WERI-Rb-1 (cell line): ENCODE data around the gene CCNJ.

Experiments
- DNase-seq: peaks from one replicate; pipeline ENCODE4 v3.0.0-alpha.2; 2020
- H3K27ac ChIP-seq: fragments of 250-450 bp; sonication (Bioruptor Pico); 2 replicates; pipeline ENCODE4 v1.5.1; 2020; ENCODE audit warnings: mild to moderate bottlenecking, moderate library complexity
- H3K27me3 ChIP-seq: fragments of 250-450 bp; sonication (Bioruptor Pico); 2 replicates; pipeline ENCODE4 v1.5.1; 2021; ENCODE audit warnings: mild to moderate bottlenecking, low read depth, moderate library complexity; ENCODE audit not compliant: insufficient read depth, severe bottlenecking
- H3K36me3 ChIP-seq: fragments of 250-450 bp; sonication (Bioruptor Pico); 2 replicates; pipeline ENCODE4 v1.5.1; 2020; ENCODE audit warnings: mild to moderate bottlenecking, moderate library complexity
- H3K4me3 ChIP-seq: 2 replicates; pipeline ENCODE4 v1.5.1; 2011; ENCODE audit warnings: low read depth, mild to moderate bottlenecking, control low read depth, low read length
- H3K9me3 ChIP-seq: fragments of 250-450 bp; sonication (Bioruptor Pico); 2 replicates; pipeline ENCODE4 v1.5.1; 2021; ENCODE audit warnings: mild to moderate bottlenecking, moderate library complexity; ENCODE audit not compliant: severe bottlenecking
- CTCF ChIP-seq: IDR thresholded peaks from 2 replicates; pipeline ENCODE4 v1.5.1; 2011; ENCODE audit warnings: low read depth, mild to moderate bottlenecking, control low read depth, inconsistent platforms, low read length

Gene CCNJ

GRCh38 chr10:96038476-96039387 is 4.7 kb upstream of the CCNJ start:
- TF ChIP-seq CTCF = no peak

GRCh38 chr10:96041146-96041545 is 2.2 kb upstream of the CCNJ start:
- Histone ChIP-seq H3K27me3 (no peaks in the 10 kb centered on the region), H3K27ac (no peak overlapping the region), H3K36me3 (peaks cover 13% of the 10 kb centered on the region), H3K4me3 (no peak overlapping the region), H3K9me3 (no peaks in the 10 kb centered on the region)
- no peak for DNase-seq
- TF ChIP-seq CTCF = no peak

More at GRCh38 chr10:96038476-96039387, 4.7 kb upstream of the CCNJ start:
- H3K27ac ChIP-seq = no peak overlapping the region
- no peaks in the 10 kb centered on the region for H3K27me3 ChIP-seq
- H3K36me3 ChIP-seq = peaks cover 3% of the 10 kb centered on the region
- DNase-seq = no peak
- no peak overlapping the region for H3K4me3 ChIP-seq
- no peaks in the 10 kb centered on the region for H3K9me3 ChIP-seq

GRCh38 chr10:96043893-96044715 is 721 bp downstream of the CCNJ start:
- TF ChIP-seq CTCF = no peak
- H3K4me3 ChIP-seq = peak overlapping the region; percentile 84
- peak; percentile 59 for DNase-seq
- peaks cover 37% of the 10 kb centered on the region for H3K36me3 ChIP-seq
- no peaks in the 10 kb centered on the region for H3K9me3 ChIP-seq
- H3K27ac ChIP-seq = peak overlapping the region; percentile 96
- H3K27me3 ChIP-seq = no peaks in the 10 kb centered on the region

GRCh38 chr10:96044736-96045135 is 1.4 kb downstream of the CCNJ start:
- H3K27me3 ChIP-seq = no peaks in the 10 kb centered on the region
- no peaks in the 10 kb centered on the region for H3K9me3 ChIP-seq
- H3K4me3 ChIP-seq = peak overlapping the region; percentile 84
- no peak for DNase-seq
- H3K27ac ChIP-seq = peak overlapping the region; percentile 96
- peaks cover 37% of the 10 kb centered on the region for H3K36me3 ChIP-seq
- TF ChIP-seq CTCF = no peak

GRCh38 chr10:96046546-96046945 is 3.2 kb downstream of the CCNJ start:
- H3K4me3 ChIP-seq = no peak overlapping the region
- no peaks in the 10 kb centered on the region for H3K9me3 ChIP-seq
- peaks cover 51% of the 10 kb centered on the region for H3K36me3 ChIP-seq
- H3K27me3 ChIP-seq = no peaks in the 10 kb centered on the region
- no peak overlapping the region for H3K27ac ChIP-seq
- TF ChIP-seq CTCF = no peak
- DNase-seq = no peak
